ENCODE results near the gene MACROD2. TPM values are rescaled to one million over a fixed set of nuclear protein-coding genes. Genes with fewer than 3 reads are reported as not detected.

The MACROD2 gene
- total RNA-seq, 5 donors from 2014 or later (not counting 1 experiment from before 2014, with no cell fraction given), result 0.23 to 1.3 (median 0.51) TPM; not detected in 2

- no peaks in the 10 kb centered on the region for H3K36me3 ChIP-seq (ENCODE audit: control insufficient read depth in 2 of 2, extremely low read depth in 1 of 2, insufficient read depth in 1 of 2, low read length in 1 of 2)
- no peak overlapping the region for H3K4me3 ChIP-seq (ENCODE audit: control insufficient read depth in 1 of 2, extremely low read depth in 1 of 2, low read length in 1 of 2)
- DNase-seq, result no peak
- no peaks in the 10 kb centered on the region for H3K36me3 Mint-ChIP-seq
- peaks cover 16 to 18% (median 17%) of the 10 kb centered on the region in 3 donors for H3K9me3 Mint-ChIP-seq
- POLR2A ChIA-PET, result no interaction called here
- H3K9me3 ChIP-seq, result no peaks in the 10 kb centered on the region
- H3K4me1 Mint-ChIP-seq, result no peaks in the 10 kb centered on the region
- no peak overlapping the region for H3K27ac ChIP-seq (ENCODE audit: low read length)
- no peak overlapping the region for H3K27ac Mint-ChIP-seq
- H3K4me3 Mint-ChIP-seq, result no peak overlapping the region
- ATAC-seq (replicated peaks in 1 of 4), result no peak
- H3K27me3 Mint-ChIP-seq, result no peaks in the 10 kb centered on the region
- H3K4me1 ChIP-seq (ENCODE audit: control insufficient read depth in 1 of 2, extremely low read depth in 1 of 2, insufficient read depth in 2 of 2, low read length in 2 of 2), result no peaks in the 10 kb centered on the region
- CTCF ChIA-PET, result no interaction called here
- no peaks in the 10 kb centered on the region for H3K27me3 ChIP-seq (replicated peaks in 1 of 2; ENCODE audit: control insufficient read depth in 2 of 2, extremely low read depth in 1 of 2, insufficient read depth in 2 of 2, low read length in 1 of 2)
- 57% methylated on average over 2 of the region's 2 CpGs for WGBS (ENCODE audit: insufficient coverage)
Observed at GRCh38 chr20:14414560-14414959, 419.2 kb downstream of the MACROD2 start.

GRCh38 chr20:14415467-14415866 lies 420.2 kb downstream of the MACROD2 start:
- no peaks in the 10 kb centered on the region for H3K4me1 Mint-ChIP-seq
- no peaks in the 10 kb centered on the region for H3K27me3 Mint-ChIP-seq
- no peak overlapping the region for H3K4me3 Mint-ChIP-seq
- Histone ChIP-seq H3K4me1 (ENCODE audit: control insufficient read depth in 1 of 2, extremely low read depth in 1 of 2, insufficient read depth in 2 of 2, low read length in 2 of 2) (no peaks in the 10 kb centered on the region), H3K4me3 (ENCODE audit: control insufficient read depth in 1 of 2, extremely low read depth in 1 of 2, low read length in 1 of 2) (no peak overlapping the region), H3K27ac (ENCODE audit: low read length) (no peak overlapping the region), H3K9me3 (no peaks in the 10 kb centered on the region), H3K36me3 (ENCODE audit: control insufficient read depth in 2 of 2, extremely low read depth in 1 of 2, insufficient read depth in 1 of 2, low read length in 1 of 2) (no peaks in the 10 kb centered on the region), H3K27me3 (replicated peaks in 1 of 2; ENCODE audit: control insufficient read depth in 2 of 2, extremely low read depth in 1 of 2, insufficient read depth in 2 of 2, low read length in 1 of 2) (no peaks in the 10 kb centered on the region)
- POLR2A ChIA-PET, result no interaction called here
- WGBS (ENCODE audit: insufficient coverage), result 0% methylated on average over 1 of the region's 3 CpGs
- peaks cover 12 to 18% (median 14%) of the 10 kb centered on the region in 3 donors for H3K9me3 Mint-ChIP-seq
- no peak overlapping the region for H3K27ac Mint-ChIP-seq
- CTCF ChIA-PET, result no interaction called here
- H3K36me3 Mint-ChIP-seq, result no peaks in the 10 kb centered on the region
- ATAC-seq (replicated peaks in 1 of 4) (no peak), DNase-seq (no peak)

- CTCF ChIA-PET, result no interaction called here
- POLR2A ChIA-PET, result no interaction called here
- Mint-ChIP-seq H3K27ac (no peak overlapping the region), H3K4me3 (no peak overlapping the region), H3K36me3 (no peaks in the 10 kb centered on the region), H3K4me1 (no peaks in the 10 kb centered on the region), H3K9me3 (peaks cover 8 to 18% (median 11%) of the 10 kb centered on the region in 3 donors), H3K27me3 (no peaks in the 10 kb centered on the region)
- no peaks in the 10 kb centered on the region for H3K9me3 ChIP-seq
- no peaks in the 10 kb centered on the region for H3K4me1 ChIP-seq (ENCODE audit: control insufficient read depth in 1 of 2, extremely low read depth in 1 of 2, insufficient read depth in 2 of 2, low read length in 2 of 2)
- H3K27me3 ChIP-seq (replicated peaks in 1 of 2; ENCODE audit: control insufficient read depth in 2 of 2, extremely low read depth in 1 of 2, insufficient read depth in 2 of 2, low read length in 1 of 2), result no peaks in the 10 kb centered on the region
- no peak overlapping the region for H3K4me3 ChIP-seq (ENCODE audit: control insufficient read depth in 1 of 2, extremely low read depth in 1 of 2, low read length in 1 of 2)
- WGBS (ENCODE audit: insufficient coverage), result no CpG with 5 or more reads among the region's 2 CpGs
- ATAC-seq (replicated peaks in 1 of 4) (no peak), DNase-seq (no peak)
- no peak overlapping the region for H3K27ac ChIP-seq (ENCODE audit: low read length)
- no peaks in the 10 kb centered on the region for H3K36me3 ChIP-seq (ENCODE audit: control insufficient read depth in 2 of 2, extremely low read depth in 1 of 2, insufficient read depth in 1 of 2, low read length in 1 of 2)
Observed at GRCh38 chr20:14418376-14418775, 423.1 kb downstream of the MACROD2 start.

- Mint-ChIP-seq H3K4me1 (no peaks in the 10 kb centered on the region), H3K27ac (no peak overlapping the region), H3K27me3 (no peaks in the 10 kb centered on the region), H3K4me3 (no peak overlapping the region), H3K9me3 (peaks cover 0 to 21% (median 9%) of the 10 kb centered on the region in 3 donors), H3K36me3 (no peaks in the 10 kb centered on the region)
- Histone ChIP-seq H3K4me1 (ENCODE audit: control insufficient read depth in 1 of 2, extremely low read depth in 1 of 2, insufficient read depth in 2 of 2, low read length in 2 of 2) (no peaks in the 10 kb centered on the region), H3K4me3 (ENCODE audit: control insufficient read depth in 1 of 2, extremely low read depth in 1 of 2, low read length in 1 of 2) (no peak overlapping the region), H3K27me3 (replicated peaks in 1 of 2; ENCODE audit: control insufficient read depth in 2 of 2, extremely low read depth in 1 of 2, insufficient read depth in 2 of 2, low read length in 1 of 2) (no peaks in the 10 kb centered on the region), H3K9me3 (no peaks in the 10 kb centered on the region), H3K27ac (ENCODE audit: low read length) (no peak overlapping the region), H3K36me3 (ENCODE audit: control insufficient read depth in 2 of 2, extremely low read depth in 1 of 2, insufficient read depth in 1 of 2, low read length in 1 of 2) (no peaks in the 10 kb centered on the region)
- DNase-seq (no peak), ATAC-seq (replicated peaks in 1 of 4) (no peak)
- POLR2A ChIA-PET, result no interaction called here
- CTCF ChIA-PET, result no interaction called here
- no CpG with 5 or more reads among the region's 4 CpGs for WGBS (ENCODE audit: insufficient coverage)
Observed at GRCh38 chr20:14422892-14423291, 427.6 kb downstream of the MACROD2 start.

GRCh38 chr20:14431568-14431967 lies 436.3 kb downstream of the MACROD2 start:
- Histone ChIP-seq H3K27me3 (replicated peaks in 1 of 2; ENCODE audit: control insufficient read depth in 2 of 2, extremely low read depth in 1 of 2, insufficient read depth in 2 of 2, low read length in 1 of 2) (no peaks in the 10 kb centered on the region), H3K9me3 (no peaks in the 10 kb centered on the region), H3K27ac (ENCODE audit: low read length) (no peak overlapping the region), H3K4me3 (ENCODE audit: control insufficient read depth in 1 of 2, extremely low read depth in 1 of 2, low read length in 1 of 2) (no peak overlapping the region), H3K36me3 (ENCODE audit: control insufficient read depth in 2 of 2, extremely low read depth in 1 of 2, insufficient read depth in 1 of 2, low read length in 1 of 2) (no peaks in the 10 kb centered on the region), H3K4me1 (ENCODE audit: control insufficient read depth in 1 of 2, extremely low read depth in 1 of 2, insufficient read depth in 2 of 2, low read length in 2 of 2) (no peaks in the 10 kb centered on the region)
- H3K9me3 Mint-ChIP-seq, result peaks cover 6 to 20% (median 13%) of the 10 kb centered on the region in 3 donors
- H3K4me3 Mint-ChIP-seq, result no peak overlapping the region
- H3K27me3 Mint-ChIP-seq, result no peaks in the 10 kb centered on the region
- DNase-seq (no peak), ATAC-seq (replicated peaks in 1 of 4) (no peak)
- no peak overlapping the region for H3K27ac Mint-ChIP-seq
- ChIA-PET CTCF (no interaction called here), POLR2A (no interaction called here)
- no CpG with 5 or more reads among the region's 2 CpGs for WGBS (ENCODE audit: insufficient coverage)
- no peaks in the 10 kb centered on the region for H3K4me1 Mint-ChIP-seq
- no peaks in the 10 kb centered on the region for H3K36me3 Mint-ChIP-seq

GRCh38 chr20:14432085-14432484 lies 436.8 kb downstream of the MACROD2 start:
- H3K27ac Mint-ChIP-seq, result no peak overlapping the region
- Histone ChIP-seq H3K36me3 (ENCODE audit: control insufficient read depth in 2 of 2, extremely low read depth in 1 of 2, insufficient read depth in 1 of 2, low read length in 1 of 2) (no peaks in the 10 kb centered on the region), H3K27me3 (replicated peaks in 1 of 2; ENCODE audit: control insufficient read depth in 2 of 2, extremely low read depth in 1 of 2, insufficient read depth in 2 of 2, low read length in 1 of 2) (no peaks in the 10 kb centered on the region), H3K27ac (ENCODE audit: low read length) (no peak overlapping the region), H3K4me3 (ENCODE audit: control insufficient read depth in 1 of 2, extremely low read depth in 1 of 2, low read length in 1 of 2) (no peak overlapping the region), H3K4me1 (ENCODE audit: control insufficient read depth in 1 of 2, extremely low read depth in 1 of 2, insufficient read depth in 2 of 2, low read length in 2 of 2) (no peaks in the 10 kb centered on the region), H3K9me3 (no peaks in the 10 kb centered on the region)
- ATAC-seq (replicated peaks in 1 of 4) (no peak), DNase-seq (no peak)
- WGBS (ENCODE audit: insufficient coverage), result 92% methylated on average over 3 of the region's 4 CpGs
- no peak overlapping the region for H3K4me3 Mint-ChIP-seq
- POLR2A ChIA-PET, result no interaction called here
- peaks cover 7 to 19% (median 13%) of the 10 kb centered on the region in 3 donors for H3K9me3 Mint-ChIP-seq
- no peaks in the 10 kb centered on the region for H3K4me1 Mint-ChIP-seq
- H3K27me3 Mint-ChIP-seq, result no peaks in the 10 kb centered on the region
- H3K36me3 Mint-ChIP-seq, result no peaks in the 10 kb centered on the region
- CTCF ChIA-PET, result no interaction called here

GRCh38 chr20:14432597-14432996 lies 437.3 kb downstream of the MACROD2 start:
- ATAC-seq (replicated peaks in 1 of 4) (no peak), DNase-seq (no peak)
- Histone ChIP-seq H3K4me1 (ENCODE audit: control insufficient read depth in 1 of 2, extremely low read depth in 1 of 2, insufficient read depth in 2 of 2, low read length in 2 of 2) (no peaks in the 10 kb centered on the region), H3K4me3 (ENCODE audit: control insufficient read depth in 1 of 2, extremely low read depth in 1 of 2, low read length in 1 of 2) (no peak overlapping the region), H3K36me3 (ENCODE audit: control insufficient read depth in 2 of 2, extremely low read depth in 1 of 2, insufficient read depth in 1 of 2, low read length in 1 of 2) (no peaks in the 10 kb centered on the region), H3K27ac (ENCODE audit: low read length) (no peak overlapping the region), H3K9me3 (no peaks in the 10 kb centered on the region), H3K27me3 (replicated peaks in 1 of 2; ENCODE audit: control insufficient read depth in 2 of 2, extremely low read depth in 1 of 2, insufficient read depth in 2 of 2, low read length in 1 of 2) (no peaks in the 10 kb centered on the region)
- Mint-ChIP-seq H3K27me3 (no peaks in the 10 kb centered on the region), H3K9me3 (peaks cover 7 to 17% (median 13%) of the 10 kb centered on the region in 3 donors), H3K36me3 (no peaks in the 10 kb centered on the region), H3K4me1 (no peaks in the 10 kb centered on the region), H3K4me3 (no peak overlapping the region), H3K27ac (no peak overlapping the region)
- POLR2A ChIA-PET, result no interaction called here
- CTCF ChIA-PET, result no interaction called here

Data from T-cell (primary cell).